HG03097 (cell line): Measurements from ENCODE around the gene DDX47.
"Not testable (repeated sequence)": the region's sequence is repeated elsewhere in the genome, so short reads cannot be mapped to it uniquely, and the experiment has no call there.

ENCODE experiments used
- ATAC-seq: cut with Tn5 transposase; IDR thresholded peaks from one replicate; pipeline ENCODE4 v1.9.1; 2021; ENCODE audit not compliant: unreplicated experiment, low FRiP score

The DDX47 gene

GRCh38 chr12:12796928-12797793, 16.0 kb upstream of the DDX47 start:
- no peak for ATAC-seq

- no peak for ATAC-seq
These were observed 15.4 kb upstream of the DDX47 start for GRCh38 chr12:12797794-12798152.

- no peak for ATAC-seq
These were observed 14.7 kb upstream of the DDX47 start for GRCh38 chr12:12798480-12798879.

- ATAC-seq = no peak
These were observed 13.8 kb upstream of the DDX47 start for GRCh38 chr12:12799163-12799920.

- ATAC-seq = no peak
These were observed 12.6 kb upstream of the DDX47 start for GRCh38 chr12:12800406-12801180.

GRCh38 chr12:12801656-12802055, 11.5 kb upstream of the DDX47 start:
- not testable (repeated sequence) for ATAC-seq

GRCh38 chr12:12803186-12803585, 10.0 kb upstream of the DDX47 start:
- peak; percentile 64 for ATAC-seq

- ATAC-seq = no peak
These were observed 9.1 kb upstream of the DDX47 start for GRCh38 chr12:12804011-12804410.

- ATAC-seq = no peak
These were observed 8.7 kb upstream of the DDX47 start for GRCh38 chr12:12804432-12804886.

GRCh38 chr12:12806784-12807516, 6.2 kb upstream of the DDX47 start:
- no peak for ATAC-seq

- ATAC-seq = not testable (repeated sequence)
These were observed 5.6 kb upstream of the DDX47 start for GRCh38 chr12:12807517-12807903.

GRCh38 chr12:12807970-12808702, 5.0 kb upstream of the DDX47 start:
- peak; percentile 54 for ATAC-seq

GRCh38 chr12:12810553-12811021, 2.6 kb upstream of the DDX47 start:
- ATAC-seq = no peak

GRCh38 chr12:12811343-12811742, 1.8 kb upstream of the DDX47 start:
- no peak for ATAC-seq

GRCh38 chr12:12812174-12812573, 972 bp upstream of the DDX47 start:
- no peak for ATAC-seq

GRCh38 chr12:12812618-12813119, 477 bp upstream of the DDX47 start:
- no peak for ATAC-seq

GRCh38 chr12:12817616-12818015, 4.5 kb downstream of the DDX47 start:
- ATAC-seq = no peak

- no peak for ATAC-seq
These were observed 5.6 kb downstream of the DDX47 start for GRCh38 chr12:12818701-12819100.

GRCh38 chr12:12819221-12819620, 6.1 kb downstream of the DDX47 start:
- no peak for ATAC-seq
